ENCODE data around the gene NOL12.
A peak's percentile ranks its signal among the peaks of the same experiment; 100 is the strongest.
"Not testable (repeated sequence)": the region's sequence is repeated elsewhere in the genome, so short reads cannot be mapped to it uniquely, and the experiment has no call there.

Gene NOL12, protein sequence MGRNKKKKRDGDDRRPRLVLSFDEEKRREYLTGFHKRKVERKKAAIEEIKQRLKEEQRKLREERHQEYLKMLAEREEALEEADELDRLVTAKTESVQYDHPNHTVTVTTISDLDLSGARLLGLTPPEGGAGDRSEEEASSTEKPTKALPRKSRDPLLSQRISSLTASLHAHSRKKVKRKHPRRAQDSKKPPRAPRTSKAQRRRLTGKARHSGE

DNA sequence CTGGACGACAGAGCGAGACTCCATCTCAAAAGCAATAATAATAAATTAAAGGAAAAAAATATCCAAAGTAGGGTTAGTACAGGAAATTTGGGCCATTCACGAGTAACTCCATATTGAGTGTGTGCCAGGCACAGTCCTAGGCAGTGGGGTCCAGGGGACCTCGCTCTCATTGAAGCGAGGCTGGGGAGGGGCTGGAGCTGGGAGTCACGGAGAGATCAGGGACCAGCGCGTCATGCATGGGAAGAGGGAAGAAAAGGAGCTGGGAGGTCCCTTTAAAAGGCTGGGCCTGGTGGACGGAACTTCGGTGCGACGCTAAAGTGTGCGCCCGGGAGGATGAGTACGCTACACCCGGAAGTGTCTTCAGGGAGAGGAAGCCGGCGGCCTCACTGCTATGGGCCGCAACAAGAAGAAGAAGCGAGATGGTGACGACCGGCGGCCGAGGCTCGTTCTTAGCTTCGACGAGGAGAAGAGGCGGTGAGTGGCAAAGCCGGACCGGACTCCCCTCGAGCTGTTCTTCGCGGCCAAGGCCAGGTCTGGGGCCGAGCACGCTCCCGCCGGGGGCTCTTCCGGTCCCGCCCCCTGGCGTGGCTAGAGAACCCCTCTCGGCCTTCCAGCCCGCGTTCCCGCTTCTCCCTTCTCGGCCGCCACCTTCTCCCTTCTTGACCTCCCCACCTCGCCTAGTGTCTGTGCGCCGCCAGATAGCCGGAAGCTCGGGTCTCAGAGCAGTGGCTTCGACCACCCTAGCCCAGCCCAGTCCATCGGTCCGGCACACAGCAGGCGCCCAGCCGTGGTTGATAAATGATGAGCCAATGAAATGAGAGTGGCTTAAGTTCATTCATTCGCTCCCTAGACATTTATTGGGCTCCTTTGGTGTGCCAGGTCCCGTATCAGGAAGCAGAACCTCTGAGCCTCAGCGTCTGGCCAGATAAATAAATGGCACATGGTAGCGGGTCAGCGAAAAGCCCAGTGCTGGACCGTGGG, at the start of gene NOL12:
Gene NOL12, plus strand, starts transcription at position 342 of the 981 bp plus-strand sequence. Its CDS starts 50 bp downstream, at position 392.
- DNase-seq (ENCODE audit: low read depth): peak; percentile 59

DNA sequence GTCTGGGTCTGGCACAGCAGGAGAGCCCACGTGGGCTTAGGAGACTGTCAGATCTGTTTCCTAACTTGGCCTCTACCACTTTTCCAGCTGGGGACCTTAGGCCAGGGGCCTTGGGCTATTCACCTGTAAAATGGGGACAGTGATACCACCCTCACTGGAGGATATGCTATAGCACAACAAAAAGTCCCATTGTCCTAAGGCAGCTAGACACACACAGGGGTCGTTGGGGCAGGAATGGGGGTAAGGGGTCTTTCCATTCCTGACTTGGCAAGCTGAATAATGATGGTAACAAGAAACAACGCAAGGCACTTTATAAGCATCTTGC, 49.2 kb upstream of the NOL12 start:
- DNase-seq (ENCODE audit: low read depth): no peak

DNA sequence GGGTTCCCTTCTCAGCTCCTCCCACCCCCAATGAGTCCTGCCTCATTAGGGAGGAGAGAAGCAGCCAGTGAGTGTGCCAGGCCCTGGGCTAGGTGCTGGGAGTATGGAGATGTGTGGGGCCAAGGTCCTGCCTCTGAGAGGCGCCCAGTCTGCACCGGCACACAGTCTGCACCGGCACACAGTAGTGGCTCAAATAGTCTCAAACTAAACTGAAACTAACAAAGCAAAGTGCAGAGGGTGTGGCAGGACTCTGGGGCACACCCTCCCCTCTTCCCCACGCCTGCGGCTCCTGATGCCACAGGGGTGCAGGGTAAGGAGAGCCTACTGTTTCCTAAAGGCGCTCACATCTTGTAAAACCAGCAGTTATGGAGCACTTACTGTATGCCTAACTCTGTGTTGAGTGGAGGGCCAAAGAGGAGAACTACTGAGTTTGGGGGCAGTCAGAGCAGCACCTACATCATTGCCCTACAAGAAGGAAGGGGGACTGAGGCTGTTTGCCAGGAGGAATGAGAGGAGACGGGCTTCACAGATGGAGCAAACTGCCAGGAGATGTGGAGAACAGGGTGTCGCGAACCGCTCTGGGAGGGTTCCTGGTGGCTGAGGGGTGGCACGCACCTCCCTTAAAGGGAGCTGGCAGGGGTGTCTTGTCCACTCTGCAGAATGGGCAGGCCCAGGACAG, 47.6 kb upstream of the NOL12 start:
- DNase-seq (ENCODE audit: low read depth): no peak

DNA sequence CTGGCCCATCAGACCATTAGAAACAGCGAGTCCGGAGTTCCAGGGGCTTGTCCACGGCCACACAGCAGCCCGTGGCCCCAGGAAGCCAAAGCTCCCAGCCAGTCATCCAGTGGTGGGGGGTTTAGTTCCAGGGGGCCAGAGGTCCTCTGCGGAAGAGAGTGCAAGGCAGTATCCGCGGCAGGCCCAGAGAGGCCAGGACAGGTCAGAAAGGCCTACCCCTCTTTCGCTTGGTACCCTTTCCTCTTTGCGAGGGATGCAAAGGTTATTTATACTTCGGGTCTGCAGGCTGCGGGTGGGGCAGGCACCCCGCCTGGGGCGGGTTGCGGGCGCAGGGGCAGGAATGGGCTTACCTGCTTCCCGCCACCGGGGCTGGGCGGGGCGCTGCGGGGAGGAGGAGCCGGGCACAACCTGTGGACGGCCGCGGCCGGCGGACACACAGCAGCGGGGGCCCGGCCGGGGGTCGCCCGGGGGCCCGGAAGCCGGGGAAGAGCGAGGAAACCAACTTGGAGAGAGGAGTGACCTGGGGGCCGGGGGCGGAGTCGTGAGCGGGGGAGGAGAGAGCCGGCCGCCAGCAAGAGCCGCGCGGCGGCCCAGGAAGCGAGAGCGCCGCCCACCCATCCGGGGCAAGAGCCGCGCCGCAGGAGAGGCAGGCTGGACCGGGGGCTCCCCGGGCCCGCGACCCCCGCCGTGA, 46.9 kb upstream of the NOL12 start, which contains the start of gene SH3BP1:
Gene SH3BP1, plus strand, starts transcription at position 600 of the 691 bp plus-strand sequence. CDS start 119 bp downstream, outside the sequence.
- DNase-seq (ENCODE audit: low read depth): peak; percentile 44

DNA sequence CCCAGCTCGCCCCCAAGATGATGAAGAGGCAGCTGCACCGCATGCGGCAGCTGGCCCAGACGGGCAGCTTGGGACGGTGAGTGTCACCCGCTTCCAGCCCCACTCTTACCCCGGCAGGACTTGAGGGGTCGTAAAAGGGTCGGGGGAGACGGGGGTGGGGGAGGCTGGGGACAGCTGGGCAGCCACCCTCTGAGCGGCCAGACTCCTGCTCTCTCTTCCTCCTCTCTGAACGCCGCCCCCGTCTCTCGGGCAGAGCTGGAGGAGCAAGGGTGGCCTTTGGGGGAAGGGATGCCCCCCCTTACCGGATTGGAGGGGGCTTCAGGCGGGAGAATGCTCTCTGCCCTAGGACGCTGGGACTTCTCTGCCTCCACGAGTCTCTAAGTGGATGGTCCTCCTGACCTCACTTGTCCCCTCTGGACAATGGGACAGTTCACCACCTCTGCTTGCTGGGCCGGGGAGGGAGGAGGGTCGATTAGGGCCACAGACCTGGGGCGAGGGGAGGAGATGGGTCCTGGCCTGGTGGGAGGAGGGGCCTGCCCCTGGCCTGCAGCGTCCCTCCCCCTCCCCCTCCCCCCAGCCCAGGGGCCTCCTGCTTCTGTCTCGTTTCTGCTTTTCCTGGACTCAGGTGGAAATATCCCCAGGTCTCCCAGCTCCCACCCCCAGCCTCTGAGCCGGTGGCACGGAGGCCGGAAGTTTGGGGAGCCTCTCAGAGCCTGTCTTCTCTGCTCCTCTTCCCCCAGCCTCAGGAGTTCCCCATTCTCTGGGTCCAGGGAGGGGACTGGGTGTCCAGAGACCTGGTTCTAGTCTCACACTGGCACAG, 46.2 kb upstream of the NOL12 start:
- DNase-seq (ENCODE audit: low read depth): no peak

DNA sequence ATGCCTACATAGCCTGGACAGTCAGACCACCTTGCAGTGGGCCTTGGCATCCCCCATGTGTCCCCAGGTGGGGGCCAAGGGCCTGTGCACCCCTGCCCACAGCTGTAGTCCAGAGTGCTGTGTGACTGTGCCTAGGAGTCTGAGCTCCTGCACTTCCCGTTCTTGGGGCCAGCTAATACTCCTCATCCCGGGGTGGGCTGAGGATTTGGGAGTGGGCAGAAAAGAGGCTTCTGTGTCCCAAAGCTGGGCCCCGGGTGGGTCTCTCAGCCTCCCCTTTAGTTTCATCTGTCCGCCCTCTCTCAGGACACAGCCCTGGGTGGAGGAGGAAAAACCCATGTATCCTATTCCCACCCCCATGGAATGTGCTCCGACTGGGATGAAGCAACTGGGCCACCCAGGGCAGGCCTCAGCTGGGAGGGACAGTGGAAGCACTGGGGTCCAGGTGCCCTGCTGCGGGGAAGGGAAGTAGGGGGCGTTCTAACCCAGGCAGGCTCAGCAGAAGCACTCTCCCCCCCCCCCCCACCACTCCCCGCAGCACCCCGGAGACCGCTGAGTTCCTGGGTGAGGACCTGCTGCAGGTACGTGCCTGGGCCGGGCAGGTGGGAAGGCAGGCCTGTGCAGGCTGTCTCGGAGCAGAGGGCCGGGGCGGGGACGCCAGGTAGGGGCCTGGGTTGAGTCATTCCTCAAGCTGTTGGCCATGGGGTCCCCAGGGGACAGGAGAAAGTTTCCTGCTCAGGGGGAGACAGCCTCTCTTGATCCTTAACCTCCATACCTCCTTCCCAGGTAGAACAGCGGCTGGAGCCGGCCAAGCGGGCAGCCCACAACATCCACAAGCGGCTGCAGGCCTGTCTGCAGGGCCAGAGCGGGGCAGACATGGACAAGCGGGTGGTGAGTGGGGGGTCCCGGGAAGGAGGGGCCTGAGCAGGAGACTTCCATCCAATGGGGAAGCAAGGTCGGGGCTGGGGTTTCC, 45.3 kb upstream of the NOL12 start:
- DNase-seq (ENCODE audit: low read depth): no peak

DNA sequence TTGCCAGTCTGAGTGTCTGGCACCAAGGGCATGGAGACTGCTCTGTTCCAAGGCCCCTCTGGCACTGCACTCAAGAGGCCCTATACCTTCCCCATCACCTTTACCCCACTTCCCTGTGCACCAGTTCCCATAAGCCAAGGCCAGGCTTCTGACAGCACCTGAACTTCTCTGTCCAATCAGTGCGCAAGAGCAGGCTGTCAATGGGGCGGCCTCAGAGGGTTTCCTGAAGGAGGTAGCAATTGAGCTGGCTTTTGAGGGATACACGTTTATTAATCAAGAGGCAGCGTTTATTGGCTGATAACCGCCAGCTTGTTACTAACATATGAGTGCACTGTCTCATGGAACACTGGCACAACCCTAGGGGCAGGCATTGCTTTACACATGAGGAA, 44.6 kb upstream of the NOL12 start:
- DNase-seq (ENCODE audit: low read depth): no peak

DNA sequence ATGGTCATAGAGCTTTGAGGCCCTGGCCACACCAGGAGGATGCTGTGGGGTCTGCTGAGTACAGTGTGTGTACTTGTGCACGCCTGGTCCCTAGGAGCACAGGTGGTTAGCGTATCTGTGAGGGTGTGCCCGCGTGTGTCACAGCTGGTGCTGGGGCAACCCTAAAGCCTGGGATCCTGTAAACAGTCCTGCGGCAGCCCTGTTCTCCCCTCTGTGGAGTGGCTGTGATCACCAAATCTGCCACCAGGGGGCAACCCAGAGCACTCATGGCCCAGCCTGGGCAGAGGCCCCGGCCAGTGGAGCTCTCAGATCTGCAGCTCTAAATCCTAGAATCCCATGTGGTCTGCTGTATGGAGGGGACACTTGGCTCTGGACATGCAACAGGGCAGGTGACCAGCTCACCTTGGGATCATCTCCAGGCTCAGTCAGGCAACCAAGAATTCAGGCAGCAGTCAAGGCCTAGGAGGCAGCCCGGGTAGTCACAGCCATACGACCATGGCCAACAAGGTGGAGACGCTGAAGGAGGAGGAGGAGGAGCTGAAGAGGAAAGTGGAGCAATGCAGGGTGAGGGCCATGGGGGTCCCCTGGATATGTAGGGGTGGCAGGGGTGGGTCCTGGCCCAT, 42.8 kb upstream of the NOL12 start:
- DNase-seq (ENCODE audit: low read depth): peak; percentile 91

DNA sequence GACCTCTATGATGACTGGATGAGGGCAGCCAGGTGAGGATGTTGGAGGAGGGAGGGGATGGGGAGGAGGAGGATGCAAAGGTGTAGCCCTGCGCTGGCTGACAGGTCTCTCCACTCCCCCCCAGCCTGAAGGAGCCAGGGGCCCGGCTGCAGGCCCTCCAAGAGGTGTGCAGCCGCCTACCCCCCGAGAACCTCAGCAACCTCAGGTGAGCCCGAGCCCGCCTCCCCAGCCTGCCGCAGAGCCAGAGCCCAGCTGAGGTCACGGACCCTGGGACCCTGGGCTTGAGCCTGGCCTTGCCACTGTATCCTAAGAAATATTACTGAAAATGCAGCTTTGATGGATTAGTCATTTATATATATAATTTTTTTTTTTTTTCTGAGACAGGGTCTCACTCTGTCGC, 38.8 kb upstream of the NOL12 start:
- no peak for DNase-seq (ENCODE audit: low read depth)

DNA sequence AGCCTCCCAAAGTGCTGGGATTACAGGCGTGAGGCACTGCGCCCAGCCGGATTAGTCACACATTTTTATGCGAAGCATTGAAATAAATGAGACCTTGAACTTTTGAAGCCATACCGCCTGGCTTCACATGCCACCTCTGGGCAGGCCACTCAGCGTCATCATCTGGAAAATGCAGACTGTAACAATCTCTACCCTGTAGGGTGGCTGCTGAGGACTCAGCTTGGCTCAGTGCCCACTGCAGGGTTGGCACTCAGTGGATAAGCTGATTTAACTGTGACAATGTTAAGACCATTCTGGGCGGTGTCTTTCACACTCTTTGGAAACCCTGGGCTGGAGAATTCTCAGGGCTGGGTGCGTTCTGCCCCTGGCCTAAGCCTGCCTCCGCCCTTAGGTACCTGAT, 38.2 kb upstream of the NOL12 start:
- no peak for DNase-seq (ENCODE audit: low read depth)

DNA sequence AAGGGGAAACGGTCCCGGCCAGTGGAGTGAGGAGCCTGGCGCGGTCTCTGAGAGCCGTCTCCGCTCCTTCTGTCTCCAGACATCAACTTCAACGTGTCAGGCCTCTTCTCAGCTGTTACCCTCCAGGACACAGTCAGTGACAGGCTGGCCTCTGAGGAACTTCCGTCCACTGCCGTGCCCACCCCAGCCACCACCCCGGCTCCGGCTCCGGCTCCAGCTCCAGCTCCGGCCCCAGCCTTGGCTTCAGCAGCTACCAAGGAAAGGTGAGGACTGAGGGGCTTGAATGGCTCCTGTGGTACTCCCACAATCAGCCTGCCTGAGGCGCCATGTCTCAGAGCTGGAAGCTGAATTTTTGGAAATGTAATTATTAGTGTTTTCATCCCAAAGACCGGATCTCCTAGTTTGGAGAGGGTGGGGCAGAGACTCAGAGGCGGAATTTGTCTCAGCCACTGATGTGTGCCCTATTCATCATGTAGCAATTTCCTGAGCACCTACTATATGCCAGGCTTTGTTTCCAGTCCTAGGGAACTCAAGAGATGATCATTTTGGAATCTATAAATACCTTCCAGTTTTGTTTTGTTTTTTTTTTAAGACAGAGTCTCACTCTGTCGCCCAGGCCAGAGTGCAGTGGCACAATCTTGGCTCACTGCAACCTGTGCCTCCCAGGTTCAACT, 35.5 kb upstream of the NOL12 start:
- DNase-seq (ENCODE audit: low read depth): no peak

DNA sequence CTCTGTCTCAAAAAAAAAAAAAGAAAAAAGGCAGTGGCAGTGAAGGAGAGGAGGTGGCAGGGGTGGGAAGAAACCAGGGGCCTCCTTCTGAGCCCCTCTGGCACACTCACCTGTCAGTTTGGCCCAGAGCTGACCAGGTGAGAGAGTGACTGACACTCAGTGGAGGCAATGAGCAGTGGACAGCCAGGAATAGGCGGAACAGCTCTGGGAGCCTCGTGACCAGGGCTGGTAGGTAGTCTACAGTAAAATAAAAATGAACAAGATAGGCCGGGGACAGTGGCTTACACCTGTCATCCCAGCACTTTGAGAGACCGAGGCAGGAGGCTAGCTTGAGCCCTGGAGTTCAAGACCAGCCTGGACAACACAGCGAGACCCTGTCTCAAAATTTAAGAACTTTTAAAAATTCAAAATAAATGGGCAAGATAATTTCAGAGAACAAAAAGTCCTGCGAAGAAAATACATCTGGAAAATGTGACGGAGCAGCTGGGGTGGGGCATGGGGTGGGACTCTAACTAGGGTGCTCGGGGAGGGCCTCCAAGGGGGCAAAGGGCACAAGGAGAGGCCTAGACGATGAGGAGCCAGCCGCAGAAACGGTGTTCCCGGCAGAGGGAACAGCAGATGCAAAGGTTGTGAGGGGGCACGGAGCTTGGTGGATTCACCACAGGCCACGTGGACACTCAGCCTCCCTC, 31.4 kb upstream of the NOL12 start:
- no peak for DNase-seq (ENCODE audit: low read depth)

DNA sequence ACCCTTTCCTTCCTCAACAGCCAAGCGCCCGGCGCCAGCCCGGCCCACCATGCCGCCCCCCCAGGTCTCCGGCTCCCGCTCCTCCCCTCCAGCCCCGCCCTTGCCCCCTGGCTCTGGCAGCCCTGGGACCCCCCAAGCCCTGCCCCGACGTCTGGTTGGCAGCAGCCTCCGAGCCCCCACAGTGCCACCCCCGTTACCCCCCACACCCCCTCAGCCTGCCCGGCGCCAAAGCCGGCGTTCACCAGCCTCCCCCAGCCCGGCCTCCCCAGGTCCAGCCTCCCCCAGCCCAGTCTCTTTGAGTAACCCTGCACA, 30.9 kb upstream of the NOL12 start:
- no peak for DNase-seq (ENCODE audit: low read depth)

DNA sequence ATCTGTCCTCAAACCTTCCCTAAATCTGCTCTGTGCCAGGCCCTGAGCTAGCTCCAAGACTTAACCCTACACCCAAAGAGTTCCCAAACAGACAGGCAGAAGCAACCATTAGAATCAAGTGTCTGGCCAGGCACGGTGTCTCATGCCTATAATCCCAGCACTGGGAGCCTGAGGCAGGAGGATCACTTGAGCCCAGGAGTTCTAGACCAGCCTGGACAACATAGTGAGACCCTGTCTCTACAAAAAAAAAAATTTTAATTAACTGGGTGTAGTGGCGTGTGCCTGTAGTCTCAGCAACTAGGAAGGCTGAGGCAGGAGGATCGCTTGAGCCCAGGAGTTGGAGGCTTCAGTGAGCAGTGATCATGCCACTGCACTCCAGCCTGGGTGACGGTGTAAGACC, 29.6 kb upstream of the NOL12 start:
- DNase-seq (ENCODE audit: low read depth): not testable (repeated sequence)

DNA sequence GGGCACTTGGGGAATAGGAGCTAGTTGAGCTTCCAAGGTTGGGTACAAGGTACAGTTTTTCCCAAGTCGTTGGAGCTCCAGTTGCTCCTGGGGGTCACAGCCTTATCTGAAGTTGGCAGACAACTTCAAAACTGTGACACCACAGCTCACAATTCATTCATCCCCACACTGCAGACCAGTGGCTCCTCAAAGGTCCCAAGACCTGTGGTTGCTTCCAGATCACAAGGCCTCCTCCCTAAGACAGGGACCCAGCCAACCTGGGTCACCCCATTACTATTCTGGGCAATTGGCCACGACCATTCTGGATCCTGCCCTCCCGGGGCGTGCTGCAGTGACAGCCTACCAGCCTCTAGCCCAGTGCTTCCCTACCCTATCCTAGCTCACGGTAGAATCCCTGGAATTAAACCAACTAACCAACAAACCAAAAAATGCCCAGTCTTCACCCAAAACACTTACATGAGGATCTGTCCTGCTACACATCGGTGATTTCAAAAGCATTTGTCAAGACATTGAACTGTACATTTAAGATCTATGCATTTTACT, 28.5 kb upstream of the NOL12 start:
- no peak for DNase-seq (ENCODE audit: low read depth)

DNA sequence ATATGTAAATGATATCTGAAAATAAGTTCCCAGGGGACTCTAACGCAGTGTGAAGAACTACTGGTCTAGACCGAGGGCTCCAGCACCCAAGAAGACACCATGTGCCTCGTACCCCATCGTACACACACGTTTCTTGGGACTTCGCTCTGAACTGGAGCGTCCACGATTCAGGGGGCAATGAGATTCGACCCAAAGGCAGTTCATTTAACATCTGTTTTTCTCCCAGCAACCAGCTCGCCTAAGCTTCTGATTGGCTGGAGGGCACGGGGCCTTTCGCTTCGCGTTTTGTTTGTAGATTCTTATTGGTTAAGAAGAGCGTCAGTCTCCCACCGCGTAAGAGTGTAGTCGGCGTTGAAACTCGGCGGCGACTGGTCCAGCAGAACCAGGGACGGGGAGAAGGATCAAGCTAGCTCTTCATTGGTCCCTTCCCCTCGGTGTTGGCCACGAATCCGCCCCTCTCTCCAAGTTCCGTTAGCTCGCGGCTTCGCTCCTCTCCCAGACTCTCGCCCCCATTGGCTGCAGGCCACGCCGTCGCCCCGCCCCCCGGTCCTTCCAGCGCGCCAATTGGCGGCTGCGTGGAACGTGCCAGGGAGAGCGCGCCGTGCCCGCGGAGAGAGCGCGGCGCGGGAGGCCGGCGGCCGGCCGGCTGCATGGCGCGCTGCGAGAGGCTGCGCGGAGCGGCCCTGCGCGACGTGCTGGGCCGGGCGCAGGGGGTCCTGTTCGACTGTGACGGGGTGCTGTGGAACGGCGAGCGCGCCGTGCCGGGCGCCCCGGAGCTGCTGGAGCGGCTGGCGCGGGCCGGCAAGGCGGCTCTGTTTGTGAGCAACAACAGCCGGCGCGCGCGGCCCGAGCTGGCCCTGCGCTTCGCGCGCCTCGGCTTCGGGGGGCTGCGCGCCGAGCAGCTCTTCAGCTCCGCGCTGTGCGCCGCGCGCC, 27.7 kb upstream of the NOL12 start, which contains the start of gene PDXP:
Gene PDXP, plus strand, starts transcription at position 591 of the 933 bp plus-strand sequence. Its CDS starts 60 bp downstream, at position 651.
- DNase-seq (ENCODE audit: low read depth): peak; percentile 99

Data from activated T-cell treated with anti-CD3 and anti-CD28 coated beads for 1 hour (primary cell).